Fibroblast of villous mesenchyme (primary cell): ENCODE data around the gene SLC4A4. TPM values are rescaled to one million over a fixed set of nuclear protein-coding genes. Genes with fewer than 3 reads are reported as not detected.

ENCODE experiments used
- DNase-seq: peaks from one replicate; pipeline ENCODE4 v3.0.0-alpha.2; 2010; ENCODE audit warnings: low read depth
- H3K4me3 ChIP-seq: 2 replicates; pipeline ENCODE4 v1.5.1; 2011; ENCODE audit warnings: low read depth, mild to moderate bottlenecking, low read length
- total RNA-seq: library from RNA; depleted of rRNA; stranded (reverse); fragments of >200 nt; gene quantifications from 2 replicates; pipeline ENCODE4 v1.2.3, GENCODE V29; 2012
- TF ChIP-seq, protein P1 (sequence below): IDR thresholded peaks from 2 replicates; pipeline ENCODE4 v1.5.1; 2012; ENCODE audit warnings: low read depth, mild to moderate bottlenecking, low read length; ENCODE audit not compliant: insufficient read depth

Gene SLC4A4
- total RNA-seq, 1 donor: 12.5 TPM

- DNase-seq: no peak
- no peak overlapping the region for H3K4me3 ChIP-seq
- TF ChIP-seq, protein P1, sequence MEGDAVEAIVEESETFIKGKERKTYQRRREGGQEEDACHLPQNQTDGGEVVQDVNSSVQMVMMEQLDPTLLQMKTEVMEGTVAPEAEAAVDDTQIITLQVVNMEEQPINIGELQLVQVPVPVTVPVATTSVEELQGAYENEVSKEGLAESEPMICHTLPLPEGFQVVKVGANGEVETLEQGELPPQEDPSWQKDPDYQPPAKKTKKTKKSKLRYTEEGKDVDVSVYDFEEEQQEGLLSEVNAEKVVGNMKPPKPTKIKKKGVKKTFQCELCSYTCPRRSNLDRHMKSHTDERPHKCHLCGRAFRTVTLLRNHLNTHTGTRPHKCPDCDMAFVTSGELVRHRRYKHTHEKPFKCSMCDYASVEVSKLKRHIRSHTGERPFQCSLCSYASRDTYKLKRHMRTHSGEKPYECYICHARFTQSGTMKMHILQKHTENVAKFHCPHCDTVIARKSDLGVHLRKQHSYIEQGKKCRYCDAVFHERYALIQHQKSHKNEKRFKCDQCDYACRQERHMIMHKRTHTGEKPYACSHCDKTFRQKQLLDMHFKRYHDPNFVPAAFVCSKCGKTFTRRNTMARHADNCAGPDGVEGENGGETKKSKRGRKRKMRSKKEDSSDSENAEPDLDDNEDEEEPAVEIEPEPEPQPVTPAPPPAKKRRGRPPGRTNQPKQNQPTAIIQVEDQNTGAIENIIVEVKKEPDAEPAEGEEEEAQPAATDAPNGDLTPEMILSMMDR: no peak
These were observed 90.3 kb downstream of the SLC4A4 start for GRCh38 chr4:71429106-71429505.

DNA sequence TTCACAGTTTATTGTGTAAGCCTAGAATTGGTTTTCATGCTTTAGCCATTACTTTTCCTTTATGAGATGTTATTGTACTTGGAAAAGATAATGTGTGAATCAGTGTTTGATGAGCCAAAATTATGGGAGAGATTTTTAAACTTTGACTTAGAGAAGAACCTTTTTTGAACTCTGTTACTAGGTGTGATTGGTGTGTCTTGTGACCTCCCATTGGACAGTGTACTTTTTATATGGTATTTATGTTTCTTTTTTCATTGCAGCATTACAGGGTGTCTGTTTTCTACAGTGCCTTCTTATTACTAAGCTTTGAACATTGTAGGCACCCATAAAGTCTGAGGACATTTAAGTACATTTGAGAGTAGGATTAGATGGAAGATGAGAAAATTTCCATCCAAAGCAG is 91.1 kb downstream of the SLC4A4 start:
- no peak overlapping the region for H3K4me3 ChIP-seq
- DNase-seq: no peak
- TF ChIP-seq, protein P1: no peak

DNA sequence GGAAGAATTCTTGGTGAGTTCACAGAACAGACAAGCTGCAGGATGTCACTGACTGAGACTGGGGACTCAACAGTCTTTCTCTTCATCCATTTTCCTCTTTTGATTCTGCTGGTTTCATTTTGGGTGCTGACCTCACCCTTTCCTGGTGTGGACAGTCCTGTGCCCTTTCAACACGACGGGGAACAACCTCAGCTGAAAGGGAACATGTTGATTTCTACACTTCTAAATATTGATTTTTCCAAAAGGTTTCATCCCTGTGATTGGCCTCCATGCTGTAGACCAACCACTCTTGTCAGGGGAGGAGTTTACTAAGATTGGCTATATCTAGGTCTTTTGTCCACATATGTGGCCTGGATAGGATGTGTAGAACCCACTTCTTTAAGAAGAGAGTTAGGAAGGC is 91.8 kb downstream of the SLC4A4 start:
- TF ChIP-seq, protein P1: no peak
- H3K4me3 ChIP-seq: no peak overlapping the region
- DNase-seq: no peak

DNA sequence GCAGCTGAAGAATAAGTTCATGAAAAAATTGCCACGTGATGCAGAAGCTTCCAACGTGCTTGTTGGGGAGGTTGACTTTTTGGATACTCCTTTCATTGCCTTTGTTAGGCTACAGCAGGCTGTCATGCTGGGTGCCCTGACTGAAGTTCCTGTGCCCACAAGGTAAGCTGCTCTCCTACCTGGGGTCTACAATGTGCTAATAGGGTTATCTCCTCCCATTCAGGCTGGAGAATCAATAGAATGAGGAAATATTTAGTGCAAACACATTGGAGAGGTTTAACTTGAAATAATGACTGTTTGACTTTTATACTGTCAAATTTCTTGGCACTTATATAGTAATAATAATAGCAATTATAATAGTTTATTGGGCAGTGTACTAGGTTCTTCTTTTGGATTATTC is 101.8 kb downstream of the SLC4A4 start:
- H3K4me3 ChIP-seq: no peak overlapping the region
- TF ChIP-seq, protein P1: no peak
- DNase-seq: no peak

DNA sequence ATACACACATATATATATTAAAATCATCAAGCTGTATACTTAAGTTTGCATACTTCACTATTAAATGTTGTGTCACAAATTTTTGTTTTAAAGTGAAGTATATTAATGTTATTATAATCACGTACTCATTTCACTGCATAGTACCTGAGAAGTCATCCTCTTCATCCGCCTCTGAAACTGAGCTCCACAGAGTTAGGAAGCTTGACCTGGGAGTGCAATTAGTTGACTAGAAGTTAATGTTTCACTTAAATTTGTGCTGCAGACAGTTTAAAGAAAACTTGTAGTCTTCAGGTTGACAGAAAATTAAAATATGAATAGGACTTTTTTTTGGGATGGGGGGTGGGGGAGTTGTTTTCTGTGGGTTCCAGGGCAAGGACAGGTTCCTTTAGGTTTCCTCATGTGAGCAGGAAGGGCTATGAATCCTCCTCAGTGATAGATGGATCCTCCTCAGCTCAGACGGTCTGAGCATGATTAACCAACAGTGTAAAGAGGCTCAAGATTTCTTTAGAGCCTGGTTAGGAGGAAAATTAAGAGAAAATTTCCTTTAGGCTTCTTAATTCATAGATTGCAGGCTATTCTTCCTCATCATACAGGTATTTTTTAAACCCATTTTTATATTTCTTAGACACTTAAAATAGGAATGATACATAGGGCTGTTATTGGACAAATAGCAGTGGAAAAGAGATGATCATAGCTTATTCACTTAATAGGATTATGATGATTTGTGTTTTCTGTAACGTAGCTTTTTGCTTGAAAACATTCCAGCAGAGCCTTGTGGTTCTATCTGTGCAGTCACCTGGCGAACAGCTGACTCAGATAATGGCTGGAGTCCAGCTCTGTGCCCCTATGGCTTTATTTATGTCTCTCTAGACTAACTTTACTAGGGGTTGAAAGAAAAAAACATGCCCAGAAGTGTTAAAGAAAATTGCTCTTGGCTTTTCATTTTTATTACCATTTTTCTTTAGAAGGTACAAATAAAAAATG is 102.7 kb downstream of the SLC4A4 start:
- TF ChIP-seq, protein P1: no peak
- no peak overlapping the region for H3K4me3 ChIP-seq
- peak; percentile 18 for DNase-seq

GRCh38 chr4:71442336-71442735 is 103.5 kb downstream of the SLC4A4 start:
- TF ChIP-seq, protein P1: no peak
- no peak for DNase-seq
- H3K4me3 ChIP-seq: no peak overlapping the region

GRCh38 chr4:71444395-71444794 is 105.6 kb downstream of the SLC4A4 start:
- no peak for DNase-seq
- H3K4me3 ChIP-seq: no peak overlapping the region
- TF ChIP-seq, protein P1: no peak
